Suppressor macrophage treated with lipopolysaccharide for 1 hour (primary cell): ENCODE measurements around the gene GALNT18.

Experiments used
- DNase-seq, 3 donors: peaks; one replicate each; pipeline ENCODE4 v3.0.0-alpha.2; 2020 to 2022

The GALNT18 gene

DNA sequence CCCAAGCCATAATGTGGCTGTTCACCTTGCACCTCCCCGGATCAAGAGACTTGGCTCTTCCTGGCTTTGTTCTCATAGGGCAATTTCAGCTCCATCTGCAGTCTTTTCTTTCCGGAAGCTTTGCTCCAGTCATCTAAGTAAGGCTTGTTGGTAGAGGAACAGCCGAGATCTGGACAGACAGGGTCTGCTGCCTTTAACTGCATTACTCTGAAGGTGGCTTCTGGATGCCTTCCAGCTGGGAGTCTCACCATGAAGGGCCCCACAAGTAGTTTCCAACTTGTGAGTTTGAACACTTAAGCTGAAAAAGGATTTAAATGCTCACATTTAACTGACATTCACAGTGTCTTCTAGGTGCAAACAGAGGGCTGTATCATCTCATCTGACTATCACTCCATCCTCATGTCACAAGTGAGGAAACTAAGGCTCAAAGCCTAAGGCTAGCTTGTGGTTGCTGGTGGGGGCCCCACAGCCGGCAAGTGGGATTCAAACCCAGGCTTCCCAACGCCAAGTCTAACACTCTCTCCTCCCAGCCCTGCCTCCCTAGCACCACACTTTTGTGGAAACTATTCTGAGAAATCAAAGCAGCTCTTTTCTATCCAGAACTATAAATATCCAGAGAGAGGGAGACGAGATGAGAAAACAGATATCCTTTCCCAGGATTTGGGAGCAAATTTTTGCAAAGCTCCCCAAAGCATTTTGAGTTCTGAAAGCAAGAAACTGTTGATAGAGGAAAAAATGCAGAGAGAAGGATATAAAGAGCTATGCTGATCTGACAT is 58.4 kb downstream of the GALNT18 start:
- no peak for DNase-seq

DNA sequence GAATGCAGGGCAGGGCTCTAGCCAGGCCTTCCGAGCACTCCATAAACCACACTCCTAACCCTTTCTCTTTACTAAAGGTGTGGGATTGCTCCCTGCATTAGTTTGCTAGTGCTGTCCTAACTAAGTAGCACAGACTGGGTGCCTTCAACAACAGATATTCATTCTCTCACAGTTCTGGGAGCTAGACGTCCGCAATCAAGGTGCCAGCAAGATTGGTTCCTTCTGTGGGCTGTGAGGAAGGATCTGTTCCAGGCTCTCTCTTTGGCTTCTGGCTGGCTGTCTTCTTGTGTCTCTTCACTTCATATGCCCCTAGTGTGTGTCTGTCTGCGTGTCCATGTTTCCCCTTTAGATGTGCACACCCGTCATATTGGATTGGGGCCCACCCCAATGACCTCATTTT is 59.8 kb downstream of the GALNT18 start:
- DNase-seq: no peak

DNA sequence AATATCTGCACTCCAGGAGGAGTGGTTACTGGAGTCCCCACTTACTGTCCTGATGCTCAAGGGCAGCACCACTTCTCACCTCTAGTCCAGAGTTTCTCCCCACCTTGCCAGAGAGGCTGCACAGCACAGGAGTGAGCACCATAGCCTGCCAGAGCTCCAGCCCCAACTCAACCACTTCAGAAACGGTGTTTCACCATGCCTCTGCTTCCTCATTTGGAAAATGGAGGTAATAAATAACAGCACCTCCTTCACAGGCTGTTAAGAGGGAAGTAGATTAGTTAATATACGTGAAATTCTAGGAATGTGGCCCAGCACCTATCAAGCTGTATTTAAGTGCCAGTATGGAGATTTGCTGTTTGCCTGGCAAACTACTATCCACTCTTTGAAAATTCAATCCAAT is 63.0 kb downstream of the GALNT18 start:
- no peak for DNase-seq

DNA sequence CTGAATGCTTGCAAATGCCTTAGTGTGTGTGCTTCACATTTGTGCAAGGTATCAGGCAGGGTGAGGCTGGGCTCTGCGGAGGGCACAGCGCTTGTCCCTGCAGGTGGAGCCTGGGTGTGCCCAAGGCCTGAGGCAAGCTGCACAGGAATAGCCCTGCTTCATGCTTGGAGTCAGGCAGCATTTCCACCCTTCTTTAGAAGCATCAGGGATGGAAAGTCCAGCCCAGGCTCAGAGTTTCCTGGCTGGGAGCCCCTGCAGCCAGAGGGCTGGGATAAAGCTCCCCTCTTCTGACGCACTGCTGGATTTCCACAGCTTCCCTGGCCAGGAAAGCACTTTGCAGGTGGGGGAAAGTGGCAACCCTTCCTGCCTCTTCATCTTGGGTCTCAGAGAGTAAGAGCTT is 63.4 kb downstream of the GALNT18 start:
- DNase-seq: no peak

DNA sequence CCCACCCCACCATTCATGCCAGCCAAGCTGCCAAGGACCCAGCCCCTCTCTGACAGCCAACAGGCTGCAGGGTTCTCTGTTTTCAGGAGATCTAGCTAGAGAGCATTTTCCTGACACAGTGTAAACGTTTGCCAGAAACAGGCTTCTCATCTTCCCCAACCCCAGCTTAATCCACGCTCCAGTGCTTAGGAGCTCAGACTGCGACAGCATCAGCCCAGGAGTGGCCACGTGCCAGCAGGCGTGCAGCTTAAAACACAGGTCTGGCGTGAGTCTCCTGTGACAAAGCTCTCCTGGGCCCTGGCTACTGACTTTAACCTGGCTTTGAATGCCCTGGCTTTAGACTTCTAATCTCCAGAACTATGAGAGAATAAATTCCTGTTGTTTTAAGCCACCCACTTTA is 66.6 kb downstream of the GALNT18 start:
- no peak for DNase-seq

DNA sequence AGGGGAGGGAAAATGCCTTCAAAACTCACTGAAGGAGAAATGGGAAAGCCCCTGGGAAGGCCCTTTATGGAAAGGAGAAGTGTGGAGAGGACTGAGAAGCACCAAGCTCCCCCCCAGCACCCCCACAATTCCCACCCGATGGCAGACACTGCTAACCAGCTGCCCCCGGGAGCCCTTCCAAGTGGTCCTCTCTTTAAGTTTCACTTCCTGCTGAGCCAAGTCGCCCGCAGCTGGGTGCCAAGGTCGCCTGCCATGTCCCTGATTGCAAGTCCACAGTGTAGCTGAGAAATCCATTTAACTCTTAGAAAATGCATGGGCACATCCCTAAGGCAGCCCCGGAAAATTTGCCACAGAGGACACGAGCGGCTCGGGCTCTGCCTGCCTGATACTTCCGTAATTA is 68.2 kb downstream of the GALNT18 start:
- peak; percentile 65 to 85 (median 68) for DNase-seq

DNA sequence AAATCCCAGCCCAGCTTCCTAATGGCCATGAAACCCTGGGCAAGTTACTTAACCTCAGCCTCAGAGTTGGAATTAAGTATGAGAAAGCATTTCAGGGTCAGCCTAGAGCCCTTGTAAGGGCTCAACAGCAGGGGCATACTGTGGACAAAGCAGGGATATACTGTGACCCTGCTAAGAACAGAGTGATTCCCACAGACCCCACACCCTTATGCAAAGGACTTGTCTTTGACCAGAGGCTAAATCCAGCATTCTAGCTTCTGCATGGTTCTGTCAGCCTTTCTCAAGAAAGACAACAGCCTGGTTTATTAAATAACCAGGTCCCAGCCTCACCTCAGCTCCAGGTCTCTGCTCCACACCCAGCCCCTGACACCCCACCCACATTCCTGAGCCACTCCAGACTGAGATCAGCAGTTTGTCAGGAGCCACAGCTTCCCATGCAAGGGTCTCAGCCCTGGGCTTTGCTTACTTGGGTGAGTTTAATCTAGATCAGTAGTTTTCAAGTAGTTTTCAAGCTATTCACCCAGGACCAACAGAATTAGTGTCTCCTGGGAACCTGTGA is 69.2 kb downstream of the GALNT18 start:
- DNase-seq: no peak

DNA sequence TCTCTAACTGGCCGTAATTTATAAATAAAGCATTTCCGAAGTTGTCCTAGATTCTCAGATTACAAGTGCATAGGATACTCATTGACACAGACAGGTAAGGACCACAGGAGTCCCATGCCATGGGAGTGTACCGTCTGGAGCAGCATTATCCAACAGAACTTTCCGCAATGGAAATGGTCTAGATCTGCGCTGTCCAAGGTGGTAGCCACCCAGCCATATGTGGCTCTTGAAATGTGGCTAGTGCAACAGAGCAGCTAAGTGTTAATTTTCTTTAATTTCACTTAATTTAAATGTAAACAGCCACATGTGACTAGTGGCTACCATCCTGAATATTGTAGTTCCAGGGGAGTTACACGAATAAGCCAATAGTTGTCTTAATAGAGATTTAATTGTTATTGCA is 71.3 kb downstream of the GALNT18 start:
- DNase-seq: no peak

DNA sequence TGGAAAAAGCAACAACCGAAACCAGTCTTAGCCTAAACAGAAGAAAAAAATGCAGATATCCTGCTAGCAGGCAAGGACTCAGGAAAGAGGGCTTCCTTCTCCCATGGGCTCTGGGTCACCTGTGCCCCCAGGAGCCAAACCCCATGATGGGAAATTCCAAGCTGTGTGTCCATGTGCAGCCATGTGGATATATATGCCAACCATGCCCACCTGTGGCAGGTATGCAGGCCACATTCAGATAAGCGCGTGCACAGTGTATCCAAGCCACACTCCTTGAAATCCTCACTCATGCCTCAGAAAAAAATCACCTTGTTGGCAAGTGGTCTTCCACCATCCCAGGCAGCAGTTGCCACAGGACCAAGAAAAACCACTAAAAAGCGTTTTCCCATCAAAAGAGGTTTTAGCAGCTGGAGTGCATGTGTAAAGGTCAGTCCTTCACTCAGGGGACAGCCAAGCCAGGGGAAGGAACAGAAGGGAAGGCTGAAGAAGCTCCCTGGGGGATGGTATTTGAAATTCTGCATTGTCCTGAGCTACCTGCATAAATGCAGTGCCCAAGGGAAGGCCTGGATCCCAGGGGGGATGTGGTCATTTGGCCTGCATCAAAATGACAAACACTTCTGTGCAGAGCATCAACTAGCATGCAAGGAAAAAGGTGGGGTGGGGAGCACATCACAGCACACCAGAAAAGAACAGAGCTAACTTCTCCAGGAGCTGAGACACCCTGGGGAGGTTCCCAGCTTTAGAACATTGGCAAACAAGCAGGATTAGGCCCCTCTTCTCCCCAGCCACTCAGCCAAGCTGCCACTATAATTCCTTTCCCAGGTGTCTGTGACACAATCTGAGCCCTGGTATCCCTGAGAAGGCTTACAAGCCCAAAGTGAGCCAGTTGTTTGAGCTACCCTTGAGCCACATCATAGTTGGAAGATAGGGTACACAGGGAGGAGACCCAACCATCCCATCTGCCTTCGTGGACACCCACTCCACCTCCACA is 76.2 kb downstream of the GALNT18 start:
- DNase-seq: no peak

DNA sequence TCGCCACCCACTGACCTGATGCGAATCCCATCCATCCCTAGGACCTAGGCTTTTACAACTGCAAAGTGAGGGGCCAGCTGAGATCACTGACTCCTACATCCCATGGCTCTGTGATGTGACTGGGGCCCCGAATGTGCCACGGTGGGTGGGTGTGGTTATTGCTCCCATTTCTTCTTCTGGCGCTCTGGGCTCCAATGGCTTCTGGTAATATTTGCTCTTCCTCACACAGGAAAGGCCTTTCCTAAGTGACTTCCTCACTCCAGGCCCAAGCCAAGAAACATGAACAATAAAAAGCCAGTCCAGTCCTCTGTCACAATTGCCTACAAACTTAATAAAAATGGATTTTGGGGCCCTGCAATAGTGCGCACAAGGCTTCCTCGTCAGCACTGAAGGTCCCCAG is 78.1 kb downstream of the GALNT18 start:
- DNase-seq: no peak

DNA sequence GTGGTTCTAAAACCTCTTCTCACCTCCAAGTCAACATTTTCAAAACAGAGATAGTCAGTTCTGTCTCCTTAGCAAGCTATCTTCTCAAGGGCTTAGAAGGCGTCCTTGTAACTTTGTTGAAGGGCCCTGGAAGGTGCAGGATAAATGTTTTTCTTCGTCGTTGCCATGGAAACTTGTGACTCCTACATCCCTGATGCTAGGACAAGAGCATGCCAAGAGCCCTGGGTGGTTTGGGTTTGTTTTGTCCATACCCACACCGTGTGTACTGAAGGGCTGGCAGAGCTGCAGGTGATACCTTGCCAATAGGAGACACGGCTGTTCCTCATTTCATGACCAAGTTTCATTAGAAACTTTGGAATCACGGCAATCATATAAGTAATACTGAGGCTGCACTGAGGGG is 81.6 kb downstream of the GALNT18 start:
- DNase-seq: no peak

DNA sequence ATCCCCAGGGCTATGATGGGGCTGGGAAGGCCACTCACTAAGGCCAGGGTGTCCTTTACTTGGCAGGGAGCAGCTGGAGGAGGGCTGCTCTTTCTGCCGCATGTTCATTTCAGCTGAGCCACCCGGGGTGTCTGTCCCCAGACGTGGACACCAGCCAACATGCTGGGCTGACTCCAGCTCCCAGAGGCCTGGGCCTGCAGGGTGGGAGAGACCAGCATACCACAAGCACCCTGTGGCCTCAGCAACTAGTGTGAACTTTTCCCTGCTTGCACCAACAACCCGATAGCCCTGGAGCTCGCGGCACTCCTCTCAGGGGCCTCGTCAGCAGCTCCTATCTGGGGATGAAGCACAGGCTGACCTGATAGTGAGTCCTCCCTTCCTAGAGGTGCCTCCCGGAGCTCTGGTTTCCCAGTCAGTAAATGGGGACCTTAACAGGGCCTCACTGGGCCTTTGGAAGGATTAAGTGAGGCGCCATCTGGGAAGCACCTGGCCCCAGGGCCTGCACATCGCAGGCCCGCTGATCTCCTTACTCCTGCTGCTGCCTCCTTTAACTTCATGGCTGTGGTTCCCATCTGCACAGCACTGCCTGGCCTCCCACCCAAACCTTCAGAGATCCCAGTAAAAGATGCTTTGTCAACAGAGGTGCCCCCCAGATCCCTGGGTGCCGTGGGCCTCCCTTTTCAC is 83.4 kb downstream of the GALNT18 start:
- no peak for DNase-seq

DNA sequence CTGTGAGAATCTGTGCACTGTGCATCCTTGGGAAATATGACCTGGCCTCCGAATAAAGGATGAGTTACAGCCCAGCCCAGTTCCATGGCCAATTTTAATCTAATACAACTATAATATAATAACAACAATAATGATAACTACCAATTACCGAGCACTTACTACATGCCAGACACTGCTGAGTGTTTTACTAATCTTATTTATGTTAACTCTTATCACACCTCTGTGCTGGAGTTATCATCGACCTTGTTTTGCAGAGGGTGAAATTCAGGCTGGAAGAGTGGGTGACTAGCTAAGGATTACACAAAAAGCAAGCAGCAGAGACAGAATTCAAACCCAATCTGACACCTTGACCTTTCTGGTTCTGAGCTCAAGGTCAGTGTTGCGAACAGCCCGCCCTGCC is 83.9 kb downstream of the GALNT18 start:
- DNase-seq: no peak

DNA sequence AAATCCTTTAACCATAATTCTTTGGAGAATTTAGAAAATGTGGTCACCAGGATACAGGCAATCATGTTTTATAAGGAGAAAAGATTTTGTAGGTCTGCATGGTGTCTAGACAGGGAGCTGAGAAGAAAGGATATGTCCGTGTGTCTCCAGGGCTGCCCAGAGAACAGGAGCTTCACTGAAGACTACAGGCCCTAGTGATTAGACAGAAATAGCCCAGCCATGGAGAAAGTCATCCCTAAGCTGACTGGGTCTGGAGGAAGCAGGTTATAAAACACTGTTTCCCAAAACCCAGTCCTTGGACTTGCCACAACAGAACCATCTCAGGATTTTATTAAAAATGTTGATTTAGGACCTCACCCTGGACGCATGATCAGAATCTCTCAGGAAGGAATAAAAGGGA is 84.4 kb downstream of the GALNT18 start:
- DNase-seq: no peak

DNA sequence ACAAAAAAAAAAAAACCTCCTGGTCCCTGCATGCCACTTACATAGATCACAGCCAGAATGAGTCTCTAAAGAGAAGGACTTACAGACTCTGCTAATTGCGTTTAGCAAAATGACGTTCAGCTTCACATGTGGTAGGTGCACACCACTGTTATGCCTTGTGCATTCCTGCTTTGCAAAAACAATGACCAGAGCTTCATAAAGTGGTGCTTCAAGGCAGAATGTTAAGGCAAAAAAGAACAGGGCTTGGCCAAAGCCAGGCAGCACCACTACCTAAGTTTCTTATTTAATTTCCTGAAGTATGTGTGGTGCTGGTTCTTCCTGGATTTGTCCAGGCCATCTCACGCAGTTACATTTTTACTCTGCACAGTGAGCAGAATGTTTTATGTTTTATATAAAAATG is 85.2 kb downstream of the GALNT18 start:
- DNase-seq: no peak

DNA sequence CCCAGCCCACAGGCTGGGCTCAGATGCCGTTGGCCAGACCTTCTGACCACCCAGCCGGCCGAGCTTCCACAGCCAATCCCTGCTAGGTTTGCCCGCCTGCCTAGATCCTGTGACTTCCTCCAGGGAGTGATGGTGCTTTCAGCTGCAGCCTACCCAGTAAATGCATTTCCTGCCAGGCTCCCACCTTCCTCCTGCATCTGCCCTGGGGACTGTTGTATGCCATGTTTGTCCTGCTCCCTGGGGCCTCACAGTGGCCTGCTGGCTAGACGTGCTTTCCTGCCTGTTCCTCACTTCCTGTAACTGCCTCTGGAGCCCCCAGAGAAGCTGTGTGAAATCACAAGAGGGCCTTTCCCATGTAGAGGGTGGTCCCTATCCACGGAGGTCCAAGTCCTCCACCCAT is 86.2 kb downstream of the GALNT18 start:
- DNase-seq: no peak

DNA sequence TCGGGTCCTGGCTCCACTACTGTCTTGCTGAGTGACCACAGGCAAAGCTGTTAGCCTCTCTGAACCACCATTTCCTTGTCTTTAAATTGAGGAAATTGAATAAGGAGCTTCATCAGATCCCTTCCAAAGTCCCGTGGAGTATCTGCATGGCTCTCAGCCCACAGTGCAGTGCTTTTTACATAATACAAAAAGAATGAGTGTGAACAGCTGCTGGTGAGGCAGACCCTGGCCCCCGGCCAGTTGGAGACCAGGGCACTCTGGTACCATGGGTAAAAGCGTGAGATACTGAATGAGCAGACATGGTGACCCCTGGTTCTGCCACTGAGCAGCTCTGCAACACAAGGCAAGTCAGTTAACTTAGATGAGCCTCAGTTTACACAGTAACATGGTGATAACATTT is 86.8 kb downstream of the GALNT18 start:
- DNase-seq: no peak

DNA sequence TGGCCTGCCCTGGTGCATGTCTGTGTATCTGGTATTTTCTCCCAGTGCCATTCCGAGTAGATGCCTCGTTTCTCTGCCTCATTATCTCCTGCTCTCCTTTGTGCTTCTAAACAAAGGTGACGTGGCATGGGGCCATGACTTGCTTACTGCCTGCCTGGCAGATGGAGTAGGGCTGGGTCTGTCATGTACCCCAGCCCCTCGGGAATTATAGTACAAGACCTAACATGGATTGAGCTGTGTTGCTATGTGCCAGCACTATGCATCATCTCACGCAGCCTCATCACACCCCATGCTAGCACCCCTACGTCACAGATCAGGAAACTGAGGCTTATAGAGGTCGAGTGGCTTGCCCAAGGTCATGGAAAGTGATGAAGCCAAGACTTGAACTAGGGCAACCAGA is 88.1 kb downstream of the GALNT18 start:
- DNase-seq: no peak

DNA sequence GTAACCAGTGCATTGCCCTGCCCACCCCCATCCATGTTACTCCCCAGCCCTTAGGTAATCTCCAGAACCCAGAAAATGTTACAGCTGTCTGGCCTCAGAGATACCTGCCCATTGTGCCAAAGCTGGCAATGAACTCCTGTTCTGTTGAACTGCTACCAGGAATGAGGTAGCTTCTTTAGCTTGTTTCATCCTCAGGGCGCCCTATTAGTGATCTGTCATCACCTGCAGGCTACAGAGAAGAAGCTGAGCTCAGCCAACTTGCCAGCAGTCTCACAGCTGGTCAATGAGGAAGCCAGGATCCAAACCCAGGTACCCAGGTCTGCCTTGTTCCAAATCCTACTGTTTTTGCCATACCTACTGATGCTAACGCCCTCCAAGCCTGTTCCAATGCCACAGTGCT is 88.7 kb downstream of the GALNT18 start:
- DNase-seq: no peak

DNA sequence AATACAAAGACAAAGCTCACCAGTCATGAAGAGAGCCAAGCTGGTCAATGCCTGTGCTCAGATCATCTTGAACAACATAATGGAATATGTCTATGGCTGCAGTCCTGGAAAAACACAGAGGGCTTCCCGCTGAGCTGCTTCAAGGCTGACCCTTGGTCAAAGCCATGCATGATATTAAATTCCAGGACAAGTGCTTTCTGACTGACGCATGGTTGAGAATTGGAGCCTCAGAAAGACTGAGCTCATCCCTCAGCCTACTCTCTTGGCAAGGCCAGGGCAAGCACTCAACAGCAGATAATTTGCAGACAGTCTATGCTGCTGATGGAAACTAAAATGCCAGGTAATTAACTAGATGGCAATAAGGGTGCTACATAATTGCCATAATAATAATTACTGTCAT is 89.2 kb downstream of the GALNT18 start:
- no peak for DNase-seq

DNA sequence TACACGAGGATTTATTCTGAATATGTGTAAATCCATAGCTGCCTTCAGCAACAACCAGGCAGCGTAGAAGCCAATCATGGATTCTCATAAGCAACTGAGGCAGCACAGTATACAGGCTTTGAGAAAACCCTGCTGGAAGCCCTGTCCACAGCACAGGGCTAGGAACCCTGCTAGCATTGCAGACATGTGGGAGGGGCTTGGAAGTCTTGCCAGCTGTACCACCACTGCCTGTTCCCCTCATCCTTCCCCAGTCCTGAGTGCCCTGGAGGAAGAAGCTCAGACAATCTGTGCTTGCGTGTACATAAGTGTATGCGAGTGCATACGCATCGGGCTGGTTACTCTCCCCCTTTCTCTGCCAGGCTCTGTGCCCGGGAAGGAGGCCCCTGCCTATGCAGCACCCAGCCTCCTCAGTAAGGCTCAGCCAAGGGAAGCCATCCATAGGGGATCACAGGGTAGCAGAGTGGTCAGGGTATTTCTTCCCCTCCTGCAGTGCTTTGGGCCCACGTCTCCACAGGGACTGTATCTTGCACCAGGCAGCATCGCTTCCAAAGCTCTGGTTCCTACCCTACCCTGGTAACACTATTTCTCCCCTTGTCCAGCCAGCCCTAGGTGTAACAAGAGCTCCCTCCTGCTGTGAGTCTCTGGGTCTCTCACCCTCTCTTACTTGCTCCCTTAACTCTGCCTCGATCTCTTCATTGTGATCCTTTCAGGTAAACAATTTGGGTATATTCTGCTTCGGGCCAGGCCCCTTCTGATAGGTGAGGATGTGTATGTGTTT is 90.5 kb downstream of the GALNT18 start:
- DNase-seq: no peak

DNA sequence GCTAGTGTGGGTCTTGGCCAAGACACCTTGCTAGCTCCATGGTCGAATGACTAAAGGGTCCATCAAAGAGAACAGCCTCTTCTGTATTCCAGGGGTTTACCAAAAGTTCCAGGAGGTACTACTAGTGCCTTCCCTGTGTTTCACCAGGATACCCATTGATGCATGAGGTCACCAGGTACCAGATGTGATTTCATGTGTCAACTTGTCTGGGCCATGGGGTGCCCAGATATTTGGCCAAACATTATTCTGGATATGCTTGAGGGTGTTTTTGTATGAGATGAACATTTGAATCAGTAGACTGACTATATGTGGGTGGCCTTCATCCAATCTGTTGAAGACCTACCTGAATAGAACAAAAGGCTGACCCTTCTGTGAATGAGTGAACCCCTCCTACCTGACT is 92.8 kb downstream of the GALNT18 start:
- no peak for DNase-seq
